ENCODE measurements around the gene OST4. TPM values are rescaled to one million over a fixed set of nuclear protein-coding genes. Genes with fewer than 3 reads are reported as not detected.
A peak's percentile ranks its signal among the peaks of the same experiment; 100 is the strongest.

Gene OST4
- total RNA-seq, 1 donor from 2014 or later: 243 TPM

DNA sequence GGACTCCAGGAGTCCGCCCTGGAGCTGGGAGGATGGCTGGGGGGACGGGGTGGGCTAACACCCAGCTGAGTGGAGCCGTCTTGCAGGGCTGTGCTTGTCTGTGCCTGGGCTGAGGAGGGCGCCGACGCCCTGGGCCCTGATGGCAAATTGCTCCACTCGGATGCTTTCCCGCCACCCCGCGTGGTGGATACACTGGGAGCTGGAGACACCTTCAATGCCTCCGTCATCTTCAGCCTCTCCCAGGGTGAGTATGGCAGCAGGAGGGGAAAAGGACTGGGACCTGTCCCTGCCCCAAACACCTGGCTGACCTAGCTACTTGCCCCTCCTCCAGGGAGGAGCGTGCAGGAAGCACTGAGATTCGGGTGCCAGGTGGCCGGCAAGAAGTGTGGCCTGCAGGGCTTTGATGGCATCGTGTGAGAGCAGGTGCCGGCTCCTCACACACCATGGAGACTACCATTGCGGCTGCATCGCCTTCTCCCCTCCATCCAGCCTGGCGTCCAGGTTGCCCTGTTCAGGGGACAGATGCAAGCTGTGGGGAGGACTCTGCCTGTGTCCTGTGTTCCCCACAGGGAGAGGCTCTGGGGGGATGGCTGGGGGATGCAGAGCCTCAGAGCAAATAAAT is 28.0 kb upstream of the OST4 start:
- H3K9me3 Mint-ChIP-seq: no peaks in the 10 kb centered on the region
- H3K36me3 Mint-ChIP-seq (ENCODE audit: low read depth): no peaks in the 10 kb centered on the region
- H3K27ac Mint-ChIP-seq: no peak overlapping the region
- H3K4me1 Mint-ChIP-seq: peaks cover 11% of the 10 kb centered on the region
- intact Hi-C loops (cut with micrococcal nuclease): no loop called here
- H3K4me3 Mint-ChIP-seq: no peak overlapping the region
- CTCF ChIA-PET: interaction anchor here (0.9 to 4.6 kb wide), 5 partner anchors 92 to 204 kb away, joined by 3 to 38 read pairs (median 7); partner anchors contain the start of genes CAD and TRIM54
- peaks cover 1% of the 10 kb centered on the region for H3K27me3 Mint-ChIP-seq
- TF ChIP-seq, protein P1, sequence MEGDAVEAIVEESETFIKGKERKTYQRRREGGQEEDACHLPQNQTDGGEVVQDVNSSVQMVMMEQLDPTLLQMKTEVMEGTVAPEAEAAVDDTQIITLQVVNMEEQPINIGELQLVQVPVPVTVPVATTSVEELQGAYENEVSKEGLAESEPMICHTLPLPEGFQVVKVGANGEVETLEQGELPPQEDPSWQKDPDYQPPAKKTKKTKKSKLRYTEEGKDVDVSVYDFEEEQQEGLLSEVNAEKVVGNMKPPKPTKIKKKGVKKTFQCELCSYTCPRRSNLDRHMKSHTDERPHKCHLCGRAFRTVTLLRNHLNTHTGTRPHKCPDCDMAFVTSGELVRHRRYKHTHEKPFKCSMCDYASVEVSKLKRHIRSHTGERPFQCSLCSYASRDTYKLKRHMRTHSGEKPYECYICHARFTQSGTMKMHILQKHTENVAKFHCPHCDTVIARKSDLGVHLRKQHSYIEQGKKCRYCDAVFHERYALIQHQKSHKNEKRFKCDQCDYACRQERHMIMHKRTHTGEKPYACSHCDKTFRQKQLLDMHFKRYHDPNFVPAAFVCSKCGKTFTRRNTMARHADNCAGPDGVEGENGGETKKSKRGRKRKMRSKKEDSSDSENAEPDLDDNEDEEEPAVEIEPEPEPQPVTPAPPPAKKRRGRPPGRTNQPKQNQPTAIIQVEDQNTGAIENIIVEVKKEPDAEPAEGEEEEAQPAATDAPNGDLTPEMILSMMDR (IDR thresholded peaks at IDR 0.05): no peak
- ATAC-seq (ENCODE audit: low read depth) (no peak), DNase-seq (no peak)
- POLR2A ChIA-PET: interaction anchor here (0.5 kb wide), 1 partner anchor 12 kb away, joined by 4 read pairs; no protein-coding TSS in a partner anchor

DNA sequence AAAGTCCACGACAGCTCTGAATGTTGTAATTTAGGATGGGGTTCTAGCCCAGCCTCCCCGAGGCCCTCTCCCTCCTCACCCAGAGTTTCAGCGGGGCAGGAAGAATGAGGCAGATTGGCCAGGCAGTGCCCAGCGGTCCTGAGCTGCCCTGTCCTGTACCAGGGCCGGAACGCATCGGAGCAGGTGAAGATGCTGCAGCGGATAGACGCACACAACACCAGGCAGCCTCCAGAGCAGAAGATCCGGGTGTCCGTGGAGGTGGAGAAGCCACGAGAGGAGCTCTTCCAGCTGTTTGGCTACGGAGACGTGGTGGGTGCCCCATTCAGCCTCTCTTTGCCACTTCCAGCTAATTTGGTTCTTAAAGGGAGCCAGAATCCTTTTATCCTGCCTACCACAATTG is 25.9 kb upstream of the OST4 start:
- ATAC-seq (ENCODE audit: low read depth): no peak
- TF ChIP-seq, protein P1 (IDR thresholded peaks at IDR 0.05): no peak
- no peaks in the 10 kb centered on the region for H3K36me3 Mint-ChIP-seq (ENCODE audit: low read depth)
- H3K27me3 Mint-ChIP-seq: no peaks in the 10 kb centered on the region
- intact Hi-C loops (cut with micrococcal nuclease): no loop called here
- H3K9me3 Mint-ChIP-seq: no peaks in the 10 kb centered on the region
- H3K27ac Mint-ChIP-seq: no peak overlapping the region
- ChIA-PET CTCF (interaction anchor here (0.7 to 2.1 kb wide), 8 partner anchors 16 to 206 kb away, joined by 3 to 14 read pairs (median 4); no protein-coding TSS in a partner anchor), POLR2A (interaction anchor here (2.1 kb wide), 1 partner anchor 26 kb away, joined by 7 read pairs; the partner anchor contains the start of gene OST4)
- peaks cover 11% of the 10 kb centered on the region for H3K4me1 Mint-ChIP-seq
- DNase-seq: no peak
- H3K4me3 Mint-ChIP-seq: no peak overlapping the region

DNA sequence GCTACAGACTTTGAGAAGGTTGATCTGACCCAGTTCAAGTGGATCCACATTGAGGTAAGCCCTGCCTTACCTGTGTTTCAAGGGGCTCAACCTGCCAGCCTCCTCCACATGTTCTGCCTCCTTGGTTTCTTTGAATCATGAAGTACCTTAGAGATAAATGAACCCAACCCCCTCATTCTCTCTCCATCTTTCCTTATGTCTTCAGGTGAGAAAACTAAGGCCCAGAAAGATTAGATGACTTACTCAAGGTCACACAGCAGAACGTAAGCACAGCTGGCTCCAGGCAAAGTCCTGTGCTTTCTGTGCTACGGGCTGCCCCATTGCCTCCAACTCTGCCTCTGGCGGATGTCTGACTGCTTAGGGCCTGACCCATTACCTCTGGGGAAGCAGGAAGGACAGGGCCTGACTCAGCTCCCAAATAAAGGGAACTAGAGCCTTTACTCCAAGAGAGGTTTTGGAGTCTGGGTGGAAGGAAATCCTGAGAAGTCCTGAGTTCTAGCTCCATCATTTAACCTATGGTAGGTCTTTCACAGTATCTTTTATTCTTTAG is 25.4 kb upstream of the OST4 start:
- no peak for DNase-seq
- Mint-ChIP-seq H3K9me3 (no peaks in the 10 kb centered on the region), H3K27me3 (no peaks in the 10 kb centered on the region), H3K4me1 (peaks cover 11% of the 10 kb centered on the region), H3K36me3 (ENCODE audit: low read depth) (no peaks in the 10 kb centered on the region), H3K4me3 (no peak overlapping the region), H3K27ac (no peak overlapping the region)
- intact Hi-C loops (cut with micrococcal nuclease): loop anchor here (1.0 kb wide), 1 partner anchor 11 kb away; the partner anchor contains the start of gene KHK
- TF ChIP-seq, protein P1 (IDR thresholded peaks at IDR 0.05): no peak
- ChIA-PET POLR2A (interaction anchor here (1.4 to 2.1 kb wide), 3 partner anchors 26 to 115 kb away, joined by 4 to 7 read pairs (median 6); partner anchors contain the start of genes ATRAID, OST4, PREB and SLC5A6), CTCF (interaction anchor here (0.7 to 2.1 kb wide), 8 partner anchors 9 to 206 kb away, joined by 3 to 14 read pairs (median 4); no protein-coding TSS in a partner anchor)
- ATAC-seq (ENCODE audit: low read depth): no peak

DNA sequence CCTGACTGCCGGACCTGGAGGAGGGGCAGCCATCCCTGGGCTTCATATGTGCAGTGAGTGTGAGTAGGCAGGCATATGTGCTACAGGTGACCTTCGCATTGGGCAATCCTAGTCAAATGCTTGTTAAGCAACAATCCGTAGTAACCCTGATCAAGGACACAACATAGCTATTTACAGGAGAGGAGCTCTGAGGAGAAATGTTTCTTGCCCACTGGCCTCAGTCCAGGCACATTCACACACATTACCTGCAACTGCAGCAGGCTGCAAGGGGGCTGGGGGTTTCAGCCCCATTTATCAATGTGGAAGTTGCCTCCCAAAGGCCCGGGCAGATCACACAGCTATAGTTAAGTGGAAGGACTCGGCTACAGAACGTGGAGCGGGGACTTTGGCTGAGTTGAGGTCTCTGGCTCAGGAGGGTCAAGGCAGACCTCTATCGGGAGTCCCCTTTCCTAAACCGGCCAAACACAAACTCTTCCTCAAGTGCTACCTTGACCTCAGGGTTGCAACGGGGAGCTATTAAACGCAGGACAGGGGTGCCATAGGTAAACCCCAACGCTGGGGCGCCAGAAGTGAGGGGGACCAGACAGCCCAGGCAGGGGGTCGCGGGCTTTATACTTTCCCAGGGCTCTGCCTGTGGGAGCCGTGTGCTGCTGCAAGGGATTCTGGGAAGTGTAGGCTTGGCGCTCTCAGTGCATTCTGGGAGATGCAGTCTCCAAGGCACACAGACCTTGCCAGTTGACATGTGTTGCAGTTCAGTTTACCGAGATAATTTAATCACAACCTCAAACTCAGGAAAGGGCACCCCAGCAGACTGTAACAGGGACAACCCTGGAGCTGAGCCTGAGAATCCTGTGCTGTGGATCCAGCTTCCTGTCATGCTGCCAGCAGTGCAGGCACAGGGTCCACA is 24.5 kb upstream of the OST4 start:
- peak overlapping the region; percentile 81 for H3K4me3 Mint-ChIP-seq
- ATAC-seq (ENCODE audit: low read depth) (peak; percentile 98), DNase-seq (no peak)
- no peak overlapping the region for H3K27ac Mint-ChIP-seq
- H3K9me3 Mint-ChIP-seq: no peaks in the 10 kb centered on the region
- H3K4me1 Mint-ChIP-seq: peaks cover 11% of the 10 kb centered on the region
- TF ChIP-seq, protein P1 (IDR thresholded peaks at IDR 0.05): no peak
- no peaks in the 10 kb centered on the region for H3K36me3 Mint-ChIP-seq (ENCODE audit: low read depth)
- H3K27me3 Mint-ChIP-seq: no peaks in the 10 kb centered on the region
- ChIA-PET POLR2A (interaction anchor here (0.9 to 2.1 kb wide), 4 partner anchors 9 to 116 kb away, joined by 3 to 7 read pairs (median 5); partner anchors contain the start of genes ATRAID, OST4, PREB and SLC5A6), CTCF (interaction anchor here (1.1 to 2.1 kb wide), 3 partner anchors 10 to 185 kb away, joined by 3 to 14 read pairs (median 8); no protein-coding TSS in a partner anchor)
- intact Hi-C loops (cut with micrococcal nuclease): loop anchor here (1.0 kb wide), 1 partner anchor 10 kb away; the partner anchor contains the start of gene KHK
